HG02970 (cell line): ENCODE data around the gene SLC25A1.
"Not testable (repeated sequence)": the region's sequence is repeated elsewhere in the genome, so short reads cannot be mapped to it uniquely, and the experiment has no call there.

Source experiments
- ATAC-seq: cut with Tn5 transposase; IDR thresholded peaks from one replicate; pipeline ENCODE4 v1.9.1; 2021; ENCODE audit warnings: mild to moderate bottlenecking, moderate library complexity, moderate number of reproducible peaks; ENCODE audit not compliant: unreplicated experiment, low FRiP score

The SLC25A1 gene

GRCh38 chr22:19169002-19169946, 9.3 kb downstream of the SLC25A1 start:
- no peak for ATAC-seq

- ATAC-seq = no peak
Measured at GRCh38 chr22:19168088-19168890, 10.2 kb downstream of the SLC25A1 start.

- no peak for ATAC-seq
Measured at GRCh38 chr22:19167106-19167869, 11.2 kb downstream of the SLC25A1 start.

GRCh38 chr22:19166421-19166820, 12.1 kb downstream of the SLC25A1 start:
- no peak for ATAC-seq

- ATAC-seq = no peak
Measured at GRCh38 chr22:19164425-19164824, 14.1 kb downstream of the SLC25A1 start.

- ATAC-seq = not testable (repeated sequence)
Measured at GRCh38 chr22:19158649-19159048, 19.9 kb downstream of the SLC25A1 start.

- ATAC-seq = not testable (repeated sequence)
Measured at GRCh38 chr22:19156109-19156508, 22.4 kb downstream of the SLC25A1 start.

- ATAC-seq = no peak
Measured at GRCh38 chr22:19152942-19153883, 25.3 kb downstream of the SLC25A1 start.

GRCh38 chr22:19151329-19152191, 27.0 kb downstream of the SLC25A1 start:
- ATAC-seq = no peak

- ATAC-seq = no peak
Measured at GRCh38 chr22:19150482-19151328, 27.8 kb downstream of the SLC25A1 start.

- no peak for ATAC-seq
Measured at GRCh38 chr22:19149991-19150390, 28.5 kb downstream of the SLC25A1 start, which contains the start of gene GSC2. TSS of gene GSC2 (minus strand) at chr22:19150292. CDS start at chr22:19150283, 9 bp downstream.

- ATAC-seq = no peak
Measured at GRCh38 chr22:19149047-19149883, 29.3 kb downstream of the SLC25A1 start.

GRCh38 chr22:19148417-19149046, 30.0 kb downstream of the SLC25A1 start:
- no peak for ATAC-seq

- no peak for ATAC-seq
Measured at GRCh38 chr22:19147195-19147780, 31.2 kb downstream of the SLC25A1 start.

- no peak for ATAC-seq
Measured at GRCh38 chr22:19146215-19146968, 32.1 kb downstream of the SLC25A1 start.
